ENCODE results near the gene PTPRM.

GRCh38 chr18:8286303-8286702 is 719.2 kb downstream of the PTPRM start:
- TF ChIP-seq POLR2A (IDR thresholded peaks at IDR 0.05; ENCODE audit: low read depth) = no peak
- no peak for TF ChIP-seq CTCF (IDR thresholded peaks at IDR 0.05)
- no peak for TF ChIP-seq POLR2AphosphoS5 (IDR thresholded peaks at IDR 0.05)
- no peak for TF ChIP-seq EP300 (IDR thresholded peaks at IDR 0.05)

Data from esophagus muscularis mucosa (tissue), 4 donors.